Activated gamma-delta T cell treated with anti-CD3 and anti-CD28 coated beads, Interleukin-2, amount 50 U/mL, for 16 hours (primary cell): ENCODE data around the gene PTGER1.
"Not testable (repeated sequence)": the region's sequence is repeated elsewhere in the genome, so short reads cannot be mapped to it uniquely, and the experiment has no call there.

Experiments used
- DNase-seq: peaks from one replicate; pipeline ENCODE4 v3.0.0-alpha.2; 2020; ENCODE audit warnings: low read depth

The PTGER1 gene

DNA sequence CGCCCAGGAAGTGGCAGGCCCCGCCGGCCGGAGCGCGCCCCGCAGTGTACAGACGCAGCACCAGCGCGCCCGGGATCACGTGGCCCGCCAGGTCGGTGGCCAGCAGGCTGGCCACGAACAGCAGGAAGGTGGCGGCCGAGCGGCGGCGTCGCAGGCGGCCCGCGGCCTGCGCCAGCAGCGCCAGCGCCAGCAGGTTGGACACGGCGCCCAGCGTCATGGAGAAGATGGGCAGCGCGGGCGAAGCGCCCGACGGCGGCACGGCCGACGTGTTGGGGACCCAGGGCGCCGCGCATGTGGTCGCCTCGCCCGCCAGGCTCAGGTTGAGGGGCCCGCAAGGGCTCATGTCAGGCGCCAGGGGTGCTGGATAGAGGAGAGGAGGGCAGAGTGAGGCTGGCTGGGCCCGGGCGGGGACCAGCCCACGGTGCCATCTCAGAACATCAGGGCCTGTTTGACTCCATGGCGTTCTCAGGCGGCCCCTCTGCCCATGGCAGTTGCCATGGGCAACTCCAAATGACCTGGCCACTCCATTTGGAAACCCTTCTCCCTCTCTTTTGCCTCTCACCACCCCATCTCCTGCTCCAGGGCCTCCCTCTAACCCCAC, 1.1 kb downstream of the PTGER1 start:
- no peak for DNase-seq

DNA sequence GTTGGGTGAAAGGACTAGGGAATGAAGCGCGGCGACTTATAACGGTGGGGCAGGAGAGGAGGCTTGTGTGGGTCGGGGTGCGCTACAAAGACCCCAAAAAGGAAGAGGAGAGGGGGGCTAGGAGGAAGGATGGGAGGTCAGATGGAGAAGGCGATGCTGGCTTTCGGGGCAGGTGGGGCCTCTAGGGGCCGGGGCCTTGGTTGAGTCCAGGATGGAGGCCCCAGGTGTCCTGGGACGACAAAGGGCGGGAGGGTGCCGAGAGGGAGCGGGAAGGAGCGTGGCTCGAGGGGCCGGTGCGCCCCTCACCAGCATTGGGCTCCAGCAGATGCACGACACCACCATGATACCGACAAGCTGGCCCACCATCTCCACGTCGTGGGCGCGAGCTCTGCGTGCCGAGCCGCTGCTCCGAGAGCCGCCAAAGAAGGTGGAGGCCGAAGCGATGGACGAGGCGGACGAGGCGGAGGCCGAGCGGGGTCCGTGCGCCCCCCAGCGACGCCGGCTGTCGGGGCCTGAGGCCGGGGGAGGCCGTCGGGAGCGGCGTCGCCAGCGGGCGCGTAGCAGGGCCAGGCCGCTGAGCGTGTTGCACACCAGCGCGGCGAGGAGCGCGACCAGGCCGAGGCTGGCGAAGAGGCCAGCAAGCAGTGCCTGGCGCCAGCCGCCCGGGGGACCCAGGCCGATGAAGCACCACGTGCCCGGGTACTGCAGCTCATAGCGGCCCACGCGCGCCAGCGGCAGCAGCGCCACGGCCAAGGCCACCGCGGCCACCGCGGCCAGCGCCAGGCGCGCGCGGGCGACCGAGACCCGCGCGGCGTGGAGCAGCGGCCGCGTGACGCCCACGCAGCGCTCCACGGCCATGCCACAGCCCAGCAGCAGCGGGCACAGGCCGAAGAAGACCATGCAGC, 1.8 kb downstream of the PTGER1 start:
- DNase-seq, result no peak

DNA sequence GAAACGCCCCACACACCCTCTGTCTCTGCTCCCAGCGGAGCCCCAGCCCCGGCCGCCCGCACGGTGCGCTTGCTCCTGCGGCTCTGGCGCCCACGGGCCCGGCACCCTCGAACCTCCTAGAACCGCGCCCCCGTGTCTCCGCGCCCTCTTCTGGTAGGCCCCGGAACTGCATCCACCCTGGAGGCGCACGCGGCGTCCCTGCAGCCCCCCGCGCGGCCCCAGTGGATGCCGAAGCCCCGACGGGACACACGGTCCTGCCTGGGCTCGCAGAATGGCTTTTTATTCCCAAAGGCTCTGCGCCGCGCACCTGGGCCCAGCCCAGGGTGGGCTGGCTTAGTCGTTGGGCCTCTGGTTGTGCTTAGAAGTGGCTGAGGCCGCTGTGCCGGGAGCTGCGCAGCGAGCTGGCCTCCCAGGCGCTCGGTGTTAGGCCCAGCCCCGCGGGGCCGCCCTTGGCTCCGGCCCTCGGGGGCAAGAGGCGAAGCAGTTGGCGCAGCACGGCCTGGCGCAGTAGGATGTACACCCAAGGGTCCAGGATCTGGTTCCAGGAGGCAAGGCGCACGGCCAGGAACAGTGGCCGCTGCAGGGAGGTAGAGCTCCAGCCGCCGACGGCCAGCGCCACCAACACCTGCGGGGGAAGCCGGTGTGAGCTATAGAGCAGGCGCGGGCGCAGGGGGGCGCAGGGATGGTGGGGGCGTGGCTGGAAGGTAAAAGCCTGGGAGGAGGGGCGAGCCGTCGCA, 2.8 kb downstream of the PTGER1 start:
- DNase-seq, result peak; percentile 88

DNA sequence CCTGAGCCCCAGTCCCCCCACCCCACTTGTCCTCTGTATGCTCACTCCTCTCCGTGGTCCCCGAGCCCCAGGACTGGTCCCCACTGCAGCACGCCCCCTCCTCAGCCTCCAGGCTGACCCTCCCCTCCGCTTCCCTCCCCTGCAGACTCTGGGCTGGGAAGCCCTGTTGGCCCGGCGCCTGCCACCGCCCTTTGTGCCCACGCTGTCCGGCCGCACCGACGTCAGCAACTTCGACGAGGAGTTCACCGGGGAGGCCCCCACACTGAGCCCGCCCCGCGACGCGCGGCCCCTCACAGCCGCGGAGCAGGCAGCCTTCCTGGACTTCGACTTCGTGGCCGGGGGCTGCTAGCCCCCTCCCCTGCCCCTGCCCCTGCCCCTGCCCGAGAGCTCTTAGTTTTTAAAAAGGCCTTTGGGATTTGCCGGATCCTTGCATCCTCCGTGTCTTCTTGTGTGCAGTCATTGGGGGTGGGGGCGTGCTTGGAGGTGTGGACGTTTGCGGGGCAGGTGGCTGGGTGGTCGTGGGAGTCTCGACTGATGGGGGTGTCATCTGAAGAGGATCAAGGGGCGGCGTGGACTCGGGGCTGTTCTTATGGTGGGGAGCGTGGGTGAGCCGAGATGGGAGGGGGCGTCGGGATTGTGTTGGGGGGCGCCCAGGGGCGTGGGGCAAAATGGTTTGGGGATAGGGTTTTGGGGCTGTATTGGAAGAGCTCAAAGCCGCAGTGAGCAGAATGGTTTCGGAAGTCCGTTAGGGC, 3.5 kb downstream of the PTGER1 start:
- DNase-seq, result no peak

DNA sequence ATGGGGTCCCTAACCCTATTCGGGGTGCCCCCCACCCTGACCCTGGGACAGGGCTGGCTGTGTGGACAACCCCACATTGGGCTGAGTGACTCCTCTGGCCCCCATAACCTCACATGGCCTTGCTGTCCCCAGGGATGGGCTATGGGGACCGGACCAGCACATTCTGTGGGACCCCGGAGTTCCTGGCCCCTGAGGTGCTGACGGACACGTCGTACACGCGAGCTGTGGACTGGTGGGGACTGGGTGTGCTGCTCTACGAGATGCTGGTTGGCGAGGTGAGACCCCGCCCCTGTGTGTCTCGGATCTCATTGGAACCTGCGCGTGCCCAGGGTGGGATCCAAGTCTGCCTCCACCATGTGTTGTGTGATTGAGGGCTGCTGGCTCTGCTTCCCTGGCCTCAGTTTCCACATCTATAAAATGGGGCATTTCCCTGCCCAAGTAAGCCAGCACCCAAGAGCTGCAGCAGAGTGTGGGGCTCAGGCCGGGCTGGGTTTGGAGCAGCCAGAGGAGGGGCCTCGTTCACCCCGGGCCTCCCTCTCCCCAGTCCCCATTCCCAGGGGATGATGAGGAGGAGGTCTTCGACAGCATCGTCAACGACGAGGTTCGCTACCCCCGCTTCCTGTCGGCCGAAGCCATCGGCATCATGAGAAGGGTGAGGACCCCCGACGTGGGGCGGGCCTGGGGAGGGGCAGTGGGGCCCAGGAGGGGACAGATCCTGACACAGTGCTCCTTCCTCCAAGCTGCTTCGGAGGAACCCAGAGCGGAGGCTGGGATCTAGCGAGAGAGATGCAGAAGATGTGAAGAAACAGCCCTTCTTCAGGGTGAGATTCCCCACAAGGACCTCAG, 4.9 kb downstream of the PTGER1 start:
- DNase-seq, result no peak

DNA sequence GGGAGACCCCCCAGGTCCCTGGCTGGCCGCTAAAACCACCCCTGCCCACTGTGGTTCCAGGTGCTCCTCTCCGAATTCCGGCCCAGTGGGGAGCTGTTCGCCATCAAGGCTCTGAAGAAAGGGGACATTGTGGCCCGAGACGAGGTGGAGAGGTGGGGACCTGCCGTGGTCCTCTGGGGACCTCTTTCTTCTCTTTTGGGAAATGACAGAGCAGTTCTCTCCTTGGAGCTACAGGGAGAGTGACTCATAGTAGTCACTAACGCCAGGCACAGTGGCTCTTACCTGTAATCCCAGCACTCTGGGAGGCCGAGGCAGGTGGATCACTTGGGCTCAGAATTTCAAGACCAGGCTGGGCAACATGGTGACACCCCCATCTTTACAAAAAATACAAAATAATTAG, 7.3 kb downstream of the PTGER1 start:
- no peak for DNase-seq

DNA sequence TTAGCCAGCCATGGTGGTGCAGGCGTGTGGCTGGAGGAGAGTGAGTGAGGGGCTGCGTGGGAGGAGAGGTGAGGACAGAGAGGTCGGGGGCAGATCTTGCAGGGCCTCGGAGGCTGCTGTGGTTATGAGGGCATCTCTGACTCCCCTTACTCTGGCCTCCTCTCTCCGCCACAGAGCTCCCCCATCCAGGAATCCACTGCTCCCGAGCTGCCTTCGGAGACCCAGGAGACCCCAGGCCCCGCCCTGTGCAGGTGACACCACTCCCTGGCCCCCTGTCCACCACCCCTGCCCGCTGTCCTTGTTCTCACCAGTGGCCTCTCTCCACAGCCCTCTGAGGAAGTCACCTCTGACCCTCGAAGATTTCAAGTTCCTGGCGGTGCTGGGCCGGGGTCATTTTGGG, 7.8 kb downstream of the PTGER1 start:
- no peak for DNase-seq

DNA sequence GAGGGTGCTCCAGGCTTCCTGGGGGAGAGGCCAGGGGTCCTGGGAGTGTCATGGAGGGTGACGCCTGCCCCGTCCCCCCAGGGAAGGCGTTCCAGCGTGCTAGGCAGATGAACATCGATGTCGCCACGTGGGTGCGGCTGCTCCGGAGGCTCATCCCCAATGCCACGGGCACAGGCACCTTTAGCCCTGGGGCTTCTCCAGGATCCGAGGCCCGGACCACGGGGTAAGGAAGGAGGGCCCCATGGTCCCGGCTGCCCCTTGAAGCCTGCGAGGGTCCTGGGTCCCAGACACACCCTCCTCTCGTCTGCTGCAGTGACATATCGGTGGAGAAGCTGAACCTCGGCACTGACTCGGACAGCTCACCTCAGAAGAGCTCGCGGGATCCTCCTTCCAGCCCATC, 11.4 kb downstream of the PTGER1 start:
- no peak for DNase-seq

DNA sequence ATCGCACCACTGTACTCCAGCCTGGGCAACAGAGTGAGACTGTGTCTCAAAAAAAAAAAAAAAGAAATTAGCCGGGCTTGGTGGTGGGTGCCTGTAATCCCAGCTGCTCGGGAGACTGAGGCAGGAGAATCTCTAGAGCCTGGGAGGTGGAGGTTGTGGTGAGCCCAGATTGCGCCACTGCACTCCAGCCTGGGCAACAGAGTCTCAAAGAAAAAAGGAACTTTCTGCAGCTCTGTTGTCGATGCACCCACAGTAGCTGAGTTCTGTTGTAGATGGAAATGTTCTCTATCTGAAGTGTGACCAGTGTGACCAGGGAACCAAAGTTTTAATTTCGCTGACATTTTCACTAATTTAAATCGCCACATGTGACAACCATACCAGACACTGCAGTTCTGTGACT, 12.8 kb downstream of the PTGER1 start:
- DNase-seq, result not testable (repeated sequence)

DNA sequence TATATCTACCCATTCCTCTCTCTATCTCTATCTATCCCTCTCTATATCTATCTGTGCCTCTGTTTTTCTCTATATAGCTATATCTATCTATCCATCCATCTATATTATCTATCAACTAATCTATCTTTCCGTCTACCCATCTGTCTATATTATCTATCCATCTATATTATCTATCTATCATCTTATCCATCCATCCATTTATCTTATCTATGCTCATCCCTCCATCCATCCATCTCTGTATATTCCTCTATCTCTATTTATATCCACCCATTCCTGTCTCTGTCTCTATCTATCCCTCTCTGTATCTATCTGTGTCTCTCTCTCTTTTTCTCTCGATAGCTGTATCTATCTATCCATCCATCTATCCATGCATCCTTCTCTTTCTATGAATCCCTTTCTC, 14.2 kb downstream of the PTGER1 start:
- no peak for DNase-seq

DNA sequence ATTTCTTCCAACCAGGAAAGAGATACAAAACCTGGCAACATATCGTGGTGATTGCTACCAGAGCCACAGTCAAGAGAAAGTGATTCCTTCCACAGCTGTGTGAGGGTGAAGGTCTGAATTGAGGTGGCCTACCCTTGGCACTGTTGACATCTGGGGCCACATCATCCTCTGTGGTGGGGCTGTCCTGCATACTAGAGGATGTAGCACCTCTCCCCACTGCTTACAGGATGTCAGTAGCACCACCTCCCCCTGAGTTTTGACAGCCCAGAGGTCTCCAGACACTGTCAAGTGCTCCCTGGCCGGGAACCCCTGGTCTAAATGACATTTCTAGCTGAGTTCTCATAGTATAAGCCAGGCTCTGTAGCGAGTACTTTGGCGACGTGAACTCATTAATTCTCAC, 15.5 kb downstream of the PTGER1 start:
- peak; percentile 35 for DNase-seq

DNA sequence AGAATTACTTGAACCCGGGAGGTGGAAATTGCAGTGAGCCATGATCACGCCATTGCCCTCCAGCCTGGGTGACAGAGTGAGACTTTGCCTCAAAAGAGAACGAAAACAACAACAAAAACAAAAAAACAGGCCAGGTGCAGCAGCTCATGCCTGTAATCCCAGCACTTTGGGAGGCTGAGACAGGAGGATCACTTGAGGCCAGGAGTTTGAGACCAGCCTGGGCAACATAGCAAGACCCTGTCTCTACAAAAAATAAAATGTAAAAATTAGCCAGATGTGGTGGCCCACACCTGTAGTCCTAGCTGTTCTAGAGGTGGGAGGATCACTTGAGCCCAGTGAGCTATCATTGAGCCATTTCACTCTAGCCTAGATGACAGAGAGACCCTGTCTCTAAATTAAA, 22.9 kb downstream of the PTGER1 start:
- DNase-seq, result not testable (repeated sequence)

DNA sequence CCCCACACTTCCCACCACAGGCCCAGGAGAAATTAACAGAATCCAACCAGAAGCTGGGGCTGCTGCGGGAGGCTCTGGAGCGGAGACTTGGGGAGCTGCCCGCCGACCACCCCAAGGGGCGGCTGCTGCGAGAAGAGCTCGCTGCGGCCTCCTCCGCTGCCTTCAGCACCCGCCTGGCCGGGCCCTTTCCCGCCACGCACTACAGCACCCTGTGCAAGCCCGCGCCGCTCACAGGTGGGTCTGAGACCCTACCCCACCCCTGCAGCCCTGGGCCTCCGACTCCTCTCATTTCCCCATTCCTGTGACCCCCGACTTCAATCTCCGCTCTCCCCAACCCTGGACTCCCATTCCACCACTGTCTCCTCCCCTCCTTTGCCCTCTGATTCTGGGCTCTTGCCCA, 24.3 kb downstream of the PTGER1 start:
- DNase-seq, result no peak

DNA sequence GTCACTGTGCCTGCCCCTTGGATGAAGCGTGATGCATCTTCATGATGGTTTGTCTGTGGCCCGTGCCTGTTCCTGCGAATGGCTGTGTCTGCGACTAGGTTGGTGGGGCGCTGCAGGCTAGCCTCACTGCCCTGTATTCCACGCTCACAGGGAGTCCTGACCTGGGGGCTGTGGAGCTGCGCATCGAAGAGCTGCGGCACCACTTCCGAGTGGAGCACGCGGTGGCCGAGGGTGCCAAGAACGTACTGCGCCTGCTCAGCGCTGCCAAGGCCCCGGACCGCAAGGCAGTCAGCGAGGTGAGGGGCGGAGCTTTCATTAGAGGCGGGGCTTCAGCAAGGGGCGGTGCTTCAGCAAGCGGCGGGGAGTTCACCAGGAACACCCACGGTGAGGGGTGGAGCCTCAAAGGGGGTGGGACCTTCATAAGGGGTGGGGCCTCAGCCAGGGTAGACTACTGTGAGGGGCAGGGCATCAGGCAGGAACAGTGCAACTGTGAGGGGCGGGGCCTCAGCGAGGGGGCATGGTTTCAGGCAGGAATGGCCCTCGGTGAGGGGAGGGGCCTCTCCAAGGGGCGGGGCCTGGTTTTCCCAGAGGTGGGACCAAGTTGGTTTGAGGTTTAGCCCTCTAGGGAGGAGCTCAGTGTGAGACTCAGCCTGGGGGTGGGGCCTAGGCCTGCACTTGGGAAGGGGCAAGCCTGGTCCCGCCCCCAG, 24.8 kb downstream of the PTGER1 start:
- DNase-seq, result no peak

DNA sequence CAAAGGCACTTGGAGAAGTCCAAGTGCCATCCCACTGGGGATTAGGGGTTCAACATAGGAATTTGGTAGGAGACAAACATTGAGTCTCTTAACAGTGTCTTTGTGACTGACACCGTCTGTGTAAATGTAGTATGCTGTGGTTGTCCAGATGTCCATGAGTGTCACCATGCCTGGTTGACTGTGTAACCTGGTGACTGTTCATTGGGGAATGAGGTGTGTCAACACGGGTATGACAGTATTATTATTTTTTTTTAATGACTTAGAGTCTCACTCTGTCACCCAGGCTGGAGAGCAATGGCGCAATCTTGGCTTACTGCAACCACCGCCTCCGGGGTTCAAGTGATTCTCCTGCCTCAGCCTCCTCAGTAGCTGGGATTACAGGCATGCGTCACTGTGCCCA, 25.8 kb downstream of the PTGER1 start:
- DNase-seq, result no peak

DNA sequence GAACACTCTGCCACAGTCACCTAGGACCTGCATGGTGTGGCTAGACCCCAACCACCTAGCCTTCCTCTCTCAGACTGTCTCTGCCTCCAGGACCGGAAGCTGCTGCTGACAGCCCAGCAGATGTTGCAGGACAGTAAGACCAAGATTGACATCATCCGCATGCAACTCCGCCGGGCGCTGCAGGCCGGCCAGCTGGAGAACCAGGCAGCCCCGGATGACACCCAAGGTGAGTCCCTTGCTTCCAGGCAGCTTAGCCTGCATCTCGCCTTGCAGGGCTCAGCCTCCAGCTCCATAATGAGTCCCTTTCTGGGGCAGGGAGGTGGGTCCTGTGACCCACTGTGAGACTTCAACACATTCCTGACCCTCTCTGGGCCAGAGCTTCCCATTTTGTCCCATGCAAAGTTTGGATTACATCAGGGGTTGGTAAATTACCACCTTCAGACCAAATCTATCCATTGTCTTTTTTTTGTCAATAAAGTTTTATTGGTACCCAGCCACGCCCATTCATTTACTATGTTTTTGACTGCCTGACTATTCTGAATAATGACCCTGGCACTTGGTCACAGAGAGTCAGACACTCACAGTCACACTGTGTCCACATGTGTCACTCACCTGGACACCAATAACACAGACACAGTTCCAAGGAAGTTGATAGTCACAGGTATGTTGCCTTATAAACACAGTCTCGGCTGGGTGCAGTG, 28.7 kb downstream of the PTGER1 start:
- DNase-seq, result no peak

DNA sequence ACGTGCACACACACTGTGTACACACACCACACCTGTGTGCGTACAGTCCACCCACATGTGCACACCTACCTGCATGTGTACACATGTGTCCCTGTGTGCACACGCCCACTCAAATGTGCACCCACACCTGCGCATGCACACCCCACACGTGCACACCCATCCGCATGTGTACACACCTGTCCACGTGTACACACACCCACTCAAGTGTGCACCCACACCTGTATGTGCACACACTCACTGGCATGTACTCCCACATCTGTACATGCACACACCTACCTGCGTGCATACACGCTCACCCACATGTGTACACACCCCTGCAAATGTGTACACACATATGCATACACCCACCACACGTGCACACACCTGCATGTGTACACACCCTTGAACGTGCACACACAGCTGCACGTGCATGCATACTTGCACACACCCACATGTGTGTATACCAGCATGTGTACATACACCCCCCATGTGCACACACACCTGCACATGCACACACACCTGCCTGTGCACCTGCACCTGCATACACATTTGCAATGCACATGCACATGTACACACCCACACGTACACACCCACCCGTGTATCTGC, 31.4 kb downstream of the PTGER1 start:
- no peak for DNase-seq

DNA sequence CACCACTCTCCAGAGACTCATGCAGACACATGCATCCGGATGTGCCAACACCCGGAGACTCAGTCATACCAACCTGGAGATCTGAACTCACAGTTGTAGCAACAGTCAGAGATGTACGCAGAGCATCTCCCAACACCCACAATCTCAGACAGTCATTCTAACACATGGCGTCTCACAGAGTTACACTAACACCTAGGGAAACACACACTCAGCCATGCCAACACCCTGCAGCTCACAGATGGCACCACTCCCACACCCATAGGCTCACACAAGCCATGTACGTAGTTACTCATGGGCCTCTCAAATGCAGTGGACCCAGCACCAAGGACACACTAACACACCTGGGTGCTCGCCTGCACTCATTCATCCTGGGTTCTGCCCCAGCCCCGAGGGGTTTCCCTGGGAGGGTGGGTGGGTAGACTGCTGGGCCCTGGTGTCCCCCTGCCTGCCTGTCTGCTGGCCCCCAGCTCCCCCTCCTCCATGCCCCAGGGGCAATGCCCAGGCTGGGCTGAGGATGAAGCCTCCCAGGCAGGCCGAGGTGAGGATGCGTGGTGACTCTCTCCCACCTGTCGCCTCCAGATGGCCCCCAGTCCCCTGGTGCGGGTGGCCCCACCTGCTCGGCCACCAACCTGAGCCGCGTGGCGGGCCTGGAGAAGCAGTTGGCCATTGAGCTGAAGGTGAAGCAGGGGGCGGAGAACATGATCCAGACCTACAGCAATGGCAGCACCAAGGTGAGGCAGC, 32.1 kb downstream of the PTGER1 start:
- DNase-seq, result no peak
